GM18508 (cell line): ENCODE results near the gene CARD18.
"Not testable (repeated sequence)": the region's sequence is repeated elsewhere in the genome, so short reads cannot be mapped to it uniquely, and the experiment has no call there.

Source experiments
- ATAC-seq: cut with Tn5 transposase; IDR thresholded peaks from one replicate; pipeline ENCODE4 v1.9.1; 2021; ENCODE audit warnings: moderate number of reproducible peaks; ENCODE audit not compliant: insufficient read depth, unreplicated experiment

The CARD18 gene

DNA sequence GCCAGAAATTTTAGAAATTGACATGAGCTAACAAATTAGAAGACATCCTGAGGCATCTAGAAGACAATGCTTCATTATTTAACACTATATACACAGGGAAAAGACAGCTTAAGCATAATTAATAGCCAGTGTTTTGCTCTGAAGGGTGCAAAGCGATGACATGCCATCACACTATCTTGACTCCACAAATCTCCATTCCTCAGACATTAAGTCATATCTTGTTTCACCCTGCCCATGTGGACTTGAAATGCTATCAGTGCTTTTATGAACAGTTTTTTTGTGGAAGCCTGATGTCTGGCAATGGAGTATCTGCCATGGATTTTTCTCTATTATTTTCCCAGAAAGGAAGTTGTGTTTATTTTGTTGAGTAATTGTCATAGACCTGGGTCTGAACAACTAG, 2.3 kb downstream of the CARD18 start:
- no peak for ATAC-seq

DNA sequence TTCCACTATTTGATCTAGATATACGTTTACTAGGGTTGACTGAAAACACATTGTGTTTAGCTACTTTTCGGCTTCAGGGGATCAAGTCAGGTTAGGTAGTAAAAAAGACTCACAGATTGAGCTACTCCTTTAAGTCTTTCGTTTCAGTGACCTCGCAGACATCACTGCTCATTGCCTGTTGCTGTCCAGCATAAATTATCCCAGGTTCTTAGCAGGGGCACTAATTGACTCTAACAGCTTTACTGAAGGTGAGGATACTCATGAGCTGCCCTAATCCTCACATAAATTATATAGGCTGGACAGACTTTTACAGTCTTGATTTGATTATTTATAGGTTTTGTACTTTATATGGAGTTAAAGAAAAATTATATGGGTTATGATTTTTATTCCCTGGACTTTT, 3.7 kb downstream of the CARD18 start:
- no peak for ATAC-seq

DNA sequence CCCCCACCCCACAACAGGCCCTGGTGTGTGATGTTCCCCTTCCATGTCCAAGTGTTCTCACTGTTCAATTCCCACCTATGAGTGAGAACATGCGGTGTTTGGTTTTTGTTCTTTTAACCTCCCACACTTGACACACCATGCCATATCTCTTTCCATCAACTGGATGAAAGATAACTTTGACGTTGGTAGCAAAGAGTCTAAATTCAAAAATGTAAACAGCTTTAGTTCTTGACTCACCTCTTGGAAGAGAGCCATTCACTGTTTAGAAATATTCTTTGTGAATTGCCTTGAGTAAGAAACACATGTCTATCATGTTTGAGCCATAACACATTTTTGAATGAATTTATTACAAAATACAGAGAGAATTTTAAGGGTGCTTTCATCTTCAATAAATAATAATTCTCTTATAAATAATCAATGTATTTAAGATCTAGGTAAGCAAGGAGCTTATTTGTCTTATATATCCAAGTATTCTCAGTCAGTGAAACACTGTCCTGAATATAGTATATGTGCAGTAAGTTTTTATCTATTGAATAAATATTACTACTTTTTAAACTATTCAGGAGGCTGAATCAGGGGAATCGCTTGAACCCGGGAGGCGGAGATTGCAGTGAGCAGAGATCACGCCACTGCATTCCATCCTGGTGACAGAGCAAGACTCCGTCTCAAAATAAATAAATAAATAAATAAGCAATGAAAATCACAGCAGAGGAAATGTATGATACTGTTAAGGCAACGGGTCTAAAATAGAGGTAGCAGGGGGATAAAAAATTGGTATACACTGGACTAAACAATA, 6.7 kb downstream of the CARD18 start:
- ATAC-seq, result no peak

DNA sequence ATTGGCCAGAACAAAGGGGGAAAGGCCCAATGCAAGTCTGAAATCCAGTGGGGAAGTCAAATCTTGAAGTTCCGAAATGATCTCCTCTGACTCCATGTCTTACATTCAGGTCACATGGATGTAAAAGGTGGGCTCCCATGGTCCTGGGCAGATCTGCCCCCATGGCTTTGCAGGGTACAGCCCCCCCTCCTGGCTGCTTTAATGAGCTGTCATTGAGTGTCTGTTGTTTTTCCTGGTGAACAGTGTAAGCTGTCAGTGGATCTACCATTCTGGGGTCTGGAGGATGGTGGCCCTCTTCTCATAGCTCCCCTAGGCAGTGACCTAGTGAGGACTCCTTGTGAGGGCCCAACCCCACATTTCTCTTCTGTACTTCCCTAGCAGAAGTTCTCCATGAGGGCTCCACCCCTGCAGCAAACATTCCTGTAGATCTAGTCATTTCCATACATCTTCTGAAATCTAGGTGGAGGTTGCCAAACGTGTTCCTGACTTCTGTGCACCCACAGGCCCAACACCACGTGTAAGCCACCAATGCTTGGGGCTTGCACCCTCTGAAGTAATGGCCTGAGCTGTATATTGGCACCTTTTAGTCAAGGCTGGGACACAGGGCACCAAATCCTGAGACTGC, 9.3 kb downstream of the CARD18 start:
- no peak for ATAC-seq

DNA sequence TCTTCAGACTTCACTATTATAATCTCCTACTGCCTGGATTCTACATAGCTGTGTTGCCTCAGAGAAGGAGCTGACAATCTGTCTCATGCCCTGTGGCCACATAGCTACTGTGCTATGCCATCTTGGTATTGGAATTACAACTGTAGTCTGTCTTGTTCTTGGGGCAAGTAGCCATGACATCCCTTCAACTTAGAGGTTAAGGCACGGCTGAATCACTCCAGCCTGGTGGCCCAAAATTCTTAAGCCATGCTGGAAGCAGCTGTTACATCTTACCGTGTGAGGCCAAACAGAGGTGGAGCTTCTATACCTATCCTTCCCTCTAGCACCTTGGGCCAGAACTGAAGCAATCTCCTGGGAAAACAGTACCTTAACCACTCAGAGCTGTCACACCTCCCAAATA, 14.8 kb downstream of the CARD18 start:
- ATAC-seq, result no peak

DNA sequence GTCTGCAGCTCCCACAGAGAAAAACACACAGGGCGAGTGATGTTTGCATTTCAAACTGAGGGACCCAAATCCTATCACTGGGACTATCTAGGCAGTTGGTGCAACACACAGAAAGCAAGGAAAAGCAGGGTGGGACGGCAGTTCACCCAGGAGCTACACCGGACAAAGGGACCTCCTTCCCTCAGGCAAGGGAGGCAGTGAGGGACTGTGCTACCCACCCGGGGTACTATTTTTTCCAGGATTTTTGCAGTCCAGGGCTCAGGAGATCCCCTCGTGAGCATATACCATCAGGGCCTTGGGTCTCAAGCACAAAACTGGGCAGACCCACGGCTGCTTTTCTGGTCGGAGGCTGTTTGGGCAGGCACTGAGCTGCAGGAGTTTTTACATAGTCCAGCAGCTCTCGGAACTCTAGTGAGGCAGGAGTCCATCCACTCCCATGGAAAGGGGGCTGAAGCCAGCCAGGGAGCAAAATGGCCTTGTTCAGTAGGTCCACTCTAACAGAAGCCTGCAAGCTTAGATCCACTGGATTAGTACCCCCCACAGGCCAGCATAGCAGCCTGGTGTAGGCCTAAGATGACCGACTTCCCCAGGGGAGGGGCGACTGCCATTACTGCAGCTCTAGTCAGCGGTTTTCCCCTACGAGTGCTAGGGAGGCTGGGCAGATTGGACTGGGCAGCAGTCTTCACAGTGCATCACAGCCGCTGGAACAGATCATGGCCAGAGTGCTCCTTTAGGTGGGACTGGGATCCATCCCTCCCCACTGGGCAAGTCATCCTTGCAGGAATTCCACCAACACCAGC, 28.2 kb downstream of the CARD18 start:
- no peak for ATAC-seq

DNA sequence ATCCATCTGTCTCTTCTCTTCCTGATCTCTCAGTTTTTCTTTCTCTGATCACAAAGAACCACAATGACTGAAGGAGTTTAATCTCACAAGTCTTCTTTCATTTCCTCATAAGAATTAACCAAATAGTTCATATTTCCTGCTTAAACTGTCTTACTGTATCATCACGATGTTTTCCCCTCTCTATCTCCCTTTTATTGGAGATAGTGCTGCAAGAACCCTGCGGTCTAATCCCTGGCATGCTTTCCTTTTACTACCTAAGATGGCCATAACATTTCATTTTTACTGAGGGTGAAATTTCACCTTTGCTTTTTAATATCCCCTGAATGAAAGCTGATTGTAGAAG, 28.9 kb downstream of the CARD18 start:
- no peak for ATAC-seq

DNA sequence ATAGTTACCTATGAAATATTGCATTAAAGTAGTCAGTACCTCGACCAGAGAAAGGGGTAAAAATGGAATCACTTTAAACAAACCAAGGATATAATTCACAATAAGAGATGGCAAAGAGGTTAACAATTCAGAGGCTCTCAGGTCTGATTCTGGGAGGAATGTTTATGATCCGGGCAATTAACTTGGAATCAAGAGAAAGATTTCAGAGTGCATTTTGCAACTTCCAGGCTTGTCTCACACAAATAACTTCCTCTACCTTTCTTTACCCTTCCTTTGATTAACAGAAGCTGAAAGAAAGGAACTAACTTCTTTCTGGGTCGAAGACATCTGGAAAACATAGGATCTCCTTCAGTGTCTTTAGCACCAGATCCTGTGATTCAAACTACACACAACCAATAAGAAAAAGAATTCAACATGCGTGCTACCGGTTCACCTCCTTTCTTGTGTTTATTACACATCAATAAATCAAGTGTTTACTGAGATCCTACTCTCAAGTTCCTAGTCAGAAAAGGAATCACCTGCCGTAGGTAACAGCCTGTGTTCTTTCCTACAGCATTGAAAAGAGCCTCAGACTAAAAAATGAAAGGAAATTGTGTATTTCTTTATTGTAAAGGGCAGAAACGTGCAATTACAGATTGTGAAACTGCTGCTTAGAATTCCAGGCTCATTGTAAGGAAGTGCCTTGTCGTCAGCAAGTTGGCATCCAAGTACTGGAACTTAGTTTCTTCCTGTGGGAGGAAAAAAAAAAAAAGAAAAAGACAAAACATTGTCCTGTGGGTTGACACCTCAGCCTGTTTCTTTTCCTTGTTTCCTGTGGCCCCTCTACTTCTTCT, 29.5 kb downstream of the CARD18 start:
- ATAC-seq, result no peak

DNA sequence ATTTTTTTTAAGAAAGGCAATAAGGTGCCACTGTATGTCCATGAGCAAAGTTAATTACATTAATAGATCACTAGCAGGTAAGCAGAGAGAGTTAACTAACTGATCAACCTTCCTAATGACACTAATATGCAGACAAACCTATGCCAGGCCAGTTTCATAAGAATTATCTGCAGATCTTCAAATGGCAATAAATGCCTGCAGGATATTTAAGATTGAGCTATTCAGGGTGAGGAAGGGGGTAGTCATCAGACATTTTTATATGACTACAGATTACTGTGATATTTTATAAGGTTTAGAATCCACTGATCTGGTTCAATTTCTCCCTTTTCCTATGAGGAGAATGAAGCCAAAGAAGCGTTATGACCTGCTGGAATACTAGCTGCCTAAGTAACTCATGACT, 30.2 kb downstream of the CARD18 start:
- ATAC-seq, result no peak

DNA sequence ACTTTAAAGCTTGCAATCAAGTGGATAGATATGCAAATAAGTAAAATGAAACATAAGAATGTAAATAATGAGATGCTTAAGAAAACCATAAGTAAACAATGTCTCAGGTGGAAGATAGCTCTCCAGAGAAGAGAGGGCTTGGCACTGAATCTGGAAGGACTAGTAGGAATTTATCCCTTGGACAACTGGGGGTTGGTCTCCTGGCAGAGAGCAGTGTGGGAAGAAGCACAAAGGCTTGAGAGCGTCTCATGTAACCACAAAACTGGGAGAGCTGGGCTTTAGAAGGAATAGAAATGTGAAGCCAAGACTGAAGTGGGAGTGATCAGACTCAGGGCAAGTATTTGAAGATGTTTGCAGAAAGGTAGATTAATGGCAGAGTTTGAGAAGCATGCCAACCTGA, 31.3 kb downstream of the CARD18 start:
- ATAC-seq, result no peak

DNA sequence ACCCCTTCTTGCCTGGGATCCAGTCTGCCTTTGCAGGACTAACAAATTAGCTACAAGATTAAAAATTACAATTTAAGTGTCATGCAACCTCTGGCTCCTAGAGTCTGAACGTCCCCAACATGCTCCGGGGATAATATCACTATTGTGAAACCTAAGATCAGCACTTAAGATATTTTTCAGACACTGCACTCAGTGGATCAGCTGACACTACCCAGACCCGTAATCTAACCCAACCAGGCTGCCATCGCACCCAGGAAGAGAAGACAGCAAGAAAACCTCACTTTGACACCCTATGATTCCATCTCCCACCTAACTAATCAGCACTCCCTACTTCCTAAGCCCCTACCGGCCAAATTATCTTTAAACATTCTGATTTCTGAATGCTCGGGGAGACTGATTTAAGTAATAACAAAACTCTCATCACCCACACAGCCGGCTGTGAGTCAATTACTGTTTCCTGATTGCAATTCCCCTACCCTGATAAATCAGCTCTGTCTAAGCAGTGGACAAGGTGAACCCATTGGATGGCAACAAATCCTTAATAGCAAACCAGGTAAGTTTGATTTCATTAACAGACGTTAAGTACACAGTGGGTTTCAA, 32.2 kb downstream of the CARD18 start:
- not testable (repeated sequence) for ATAC-seq

DNA sequence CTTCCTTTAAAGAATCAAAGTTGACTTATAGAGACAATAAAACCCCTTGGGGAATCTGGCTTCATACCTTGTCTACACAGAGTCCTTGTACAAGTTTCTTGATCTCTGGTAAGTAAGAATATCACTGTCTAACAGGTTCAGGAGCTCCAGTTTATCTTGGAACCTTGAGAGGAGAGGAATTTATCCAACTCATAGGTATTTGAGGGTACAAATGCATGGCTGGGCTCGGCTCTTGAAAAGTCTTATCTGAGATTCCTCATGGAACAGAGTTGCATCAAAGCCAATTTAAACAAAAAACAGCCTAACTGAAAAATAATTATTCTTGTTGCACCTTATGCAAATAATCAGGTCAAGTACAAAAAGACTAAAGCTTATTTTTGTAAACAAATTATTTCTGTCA, 33.4 kb downstream of the CARD18 start:
- no peak for ATAC-seq

DNA sequence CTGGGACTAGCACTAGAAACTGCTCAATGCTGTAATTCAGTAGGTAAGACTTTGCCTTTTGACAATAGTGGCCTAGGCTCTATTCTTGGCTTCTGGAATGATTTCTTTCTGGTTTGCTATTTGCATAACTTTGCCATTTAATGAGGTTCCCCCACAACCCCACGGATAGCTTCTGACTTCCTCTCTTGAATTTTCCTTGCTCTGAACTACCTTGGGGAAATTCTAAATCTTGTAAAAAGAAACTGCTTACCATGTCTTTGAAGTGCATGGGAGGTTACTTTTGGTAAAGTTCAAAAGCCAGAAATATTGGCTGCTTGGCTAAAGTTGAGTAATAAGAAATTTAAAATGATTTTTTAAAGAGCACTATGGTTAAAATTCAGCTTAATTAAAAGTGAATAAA, 35.3 kb downstream of the CARD18 start:
- no peak for ATAC-seq

DNA sequence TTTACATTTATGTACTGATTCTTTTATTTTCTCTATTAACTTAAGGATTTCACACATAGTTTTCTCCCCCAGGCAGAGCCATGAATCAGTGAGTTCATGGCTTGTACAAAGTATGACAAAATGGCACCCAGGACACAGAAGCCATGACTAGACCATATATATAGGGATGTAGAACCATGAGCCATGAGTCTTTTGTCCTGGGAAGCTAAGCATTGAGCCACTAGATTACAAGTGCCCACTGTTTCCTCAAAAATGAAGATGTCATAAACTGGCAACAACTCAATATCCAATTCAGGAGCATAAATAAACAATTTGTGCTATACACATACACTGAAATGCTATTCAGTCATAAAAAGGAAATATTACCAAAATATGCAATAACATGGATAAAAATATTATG, 36.2 kb downstream of the CARD18 start:
- no peak for ATAC-seq

DNA sequence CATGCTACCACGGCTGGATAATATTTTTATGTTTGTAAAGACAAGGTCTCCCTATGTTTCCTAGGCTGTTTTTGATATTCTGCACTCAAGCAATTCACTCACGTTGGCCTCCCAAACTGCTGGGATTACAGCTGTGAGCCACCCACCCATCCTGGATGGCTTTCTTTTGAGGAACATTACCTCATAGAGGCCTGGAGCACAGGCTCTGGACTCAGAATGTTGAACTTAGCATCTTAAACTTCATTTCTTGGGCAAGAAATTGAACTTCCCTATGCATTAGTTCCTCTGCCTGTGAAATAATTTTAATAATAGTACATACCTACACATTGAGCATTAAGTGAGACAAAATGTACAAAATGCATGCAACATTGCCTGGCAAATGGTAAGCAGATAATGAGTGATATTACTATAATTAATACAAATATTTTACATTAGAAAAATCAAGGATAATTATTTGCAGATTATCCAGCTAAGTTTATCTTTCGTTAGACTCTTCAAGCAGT, 37.4 kb downstream of the CARD18 start:
- not testable (repeated sequence) for ATAC-seq

DNA sequence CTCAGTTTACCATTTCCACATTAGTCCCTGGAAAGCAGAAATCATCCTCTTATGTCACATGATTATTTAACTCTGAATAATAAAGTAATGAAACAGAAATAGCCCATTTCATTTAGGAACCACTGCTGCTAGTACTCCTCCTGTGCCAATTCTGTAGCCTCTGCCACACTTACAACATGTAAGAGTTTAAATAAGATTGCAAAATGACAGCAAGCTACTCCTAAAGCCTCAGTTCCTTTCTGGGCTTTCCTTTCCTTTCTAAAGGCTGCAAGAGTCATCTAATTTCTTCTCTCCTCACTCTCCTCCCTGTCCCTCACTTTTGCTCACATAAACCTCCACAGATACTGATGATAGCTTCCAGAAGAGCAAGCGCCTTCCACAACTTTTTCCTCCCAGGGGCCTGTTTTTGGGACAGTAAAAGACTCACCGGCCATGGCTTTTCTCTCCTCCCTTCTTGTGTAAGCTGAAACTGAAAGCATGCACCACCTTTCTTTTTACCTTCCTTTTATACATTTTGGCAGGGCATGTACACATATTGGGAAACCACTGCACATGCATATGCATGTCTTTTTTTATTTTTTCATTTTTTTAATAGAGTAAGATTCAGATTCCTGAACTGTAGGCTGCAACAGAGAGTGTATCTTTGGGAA, 38.5 kb downstream of the CARD18 start:
- no peak for ATAC-seq

DNA sequence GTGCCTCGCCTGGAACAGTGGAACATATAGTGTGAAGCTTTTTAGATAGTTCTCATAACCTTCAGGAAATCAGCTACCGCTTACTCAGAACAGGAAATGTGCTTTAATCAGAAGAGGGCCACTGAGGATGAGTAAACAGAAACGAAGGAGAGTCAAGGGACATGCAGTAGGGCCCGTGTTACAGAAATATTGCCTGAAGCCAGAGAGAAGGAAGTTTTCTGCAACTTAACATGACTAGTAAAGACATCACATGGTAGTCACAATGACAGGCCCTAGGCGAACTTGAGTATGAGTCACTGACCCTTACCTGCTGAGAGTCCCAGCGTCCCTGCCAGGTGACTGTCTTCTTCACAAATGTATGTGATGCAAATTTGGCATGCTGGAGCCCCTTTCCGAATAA, 39.4 kb downstream of the CARD18 start:
- no peak for ATAC-seq

DNA sequence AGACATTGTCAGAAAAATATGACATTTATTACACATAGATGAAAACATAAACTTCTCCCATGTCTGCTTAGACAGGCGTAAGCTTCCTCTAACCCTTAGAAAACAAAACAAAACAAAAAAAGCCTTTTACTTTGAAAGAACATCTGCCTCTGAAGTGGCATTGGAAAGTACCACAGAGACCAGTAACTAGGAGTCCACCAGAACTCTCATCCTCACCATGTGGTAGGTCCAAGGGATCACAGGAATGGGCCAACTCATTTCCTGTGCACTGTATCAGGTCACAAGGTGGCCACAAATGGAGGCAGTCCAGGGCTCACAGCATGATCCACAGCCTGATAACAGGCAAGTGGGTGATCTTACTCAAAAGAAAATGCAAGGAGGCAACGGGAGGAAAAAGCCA, 40.0 kb downstream of the CARD18 start:
- not testable (repeated sequence) for ATAC-seq
